Stromal cell of bone marrow (primary cell): Measurements from ENCODE around the gene CFAP73.
"Not testable (repeated sequence)": the region's sequence is repeated elsewhere in the genome, so short reads cannot be mapped to it uniquely, and the experiment has no call there.

Experiments
- DNase-seq: peaks from one replicate; pipeline ENCODE4 v3.0.0-alpha.2; 2012; ENCODE audit warnings: low read depth

The CFAP73 gene

DNA sequence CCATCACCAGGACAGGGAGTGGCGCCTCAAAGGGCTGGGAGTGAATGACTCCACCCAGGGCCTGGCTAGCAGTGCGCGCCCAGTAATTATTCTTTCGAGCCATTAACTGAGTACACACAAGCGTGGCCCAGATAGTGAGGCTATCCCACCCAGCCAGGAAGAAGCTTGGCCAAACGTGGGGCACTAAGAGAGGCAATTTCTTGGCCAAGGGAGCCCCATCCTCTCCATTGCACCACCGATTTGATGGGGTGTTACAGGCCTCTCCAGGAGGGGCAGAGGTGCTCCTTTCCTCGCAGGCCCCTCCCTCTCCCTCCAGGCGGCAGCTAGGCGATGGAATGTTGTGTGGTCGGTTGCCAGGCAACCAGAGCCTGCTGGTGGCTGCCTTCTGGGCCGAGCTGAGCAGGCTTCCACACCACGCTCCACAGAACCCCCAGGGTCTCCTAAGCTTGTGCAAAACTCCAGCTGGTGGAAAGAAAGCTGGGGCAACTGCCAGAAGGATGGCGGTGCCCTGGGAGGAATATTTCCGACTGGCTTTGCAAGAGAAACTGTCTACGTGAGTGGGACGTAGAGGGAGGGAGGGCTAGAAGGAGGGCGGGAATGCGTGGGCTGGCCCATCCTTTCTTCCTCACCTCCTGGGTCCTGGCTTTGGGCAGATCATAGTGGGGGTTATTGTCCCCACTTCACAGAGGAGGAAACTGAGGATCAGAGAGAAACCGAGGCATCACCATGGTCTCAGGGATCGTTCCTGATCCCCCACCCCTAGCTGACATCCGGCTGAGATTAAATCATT lies at the start of gene CFAP73:
TSS of gene CFAP73 (plus strand) at position 364 of the 790 bp plus-strand sequence. CDS start at position 498, 134 bp downstream.
- peak; percentile 56 for DNase-seq

- DNase-seq = no peak
Measured at GRCh38 chr12:113099764-113100163, 49.8 kb upstream of the CFAP73 start.

DNA sequence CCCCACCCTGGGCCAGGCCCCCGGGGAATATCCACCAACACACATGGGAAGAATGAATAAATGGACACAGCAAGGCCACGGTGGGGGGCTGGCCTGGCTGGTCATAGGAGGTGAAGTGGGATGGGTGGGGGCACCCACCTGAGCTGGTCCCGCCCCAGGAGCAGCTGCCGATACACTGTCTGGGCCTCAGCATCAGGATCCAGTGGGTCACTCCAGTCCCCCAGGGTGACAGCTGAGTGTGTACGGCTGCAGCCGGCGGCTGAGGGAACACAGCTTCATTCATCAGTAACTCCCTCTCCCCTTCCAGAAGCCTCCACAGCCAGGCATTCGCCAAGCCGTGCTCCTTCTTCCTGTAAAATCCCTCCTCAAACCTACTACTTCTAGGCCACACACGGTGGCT lies 47.8 kb upstream of the CFAP73 start:
- DNase-seq = no peak

- DNase-seq = no peak
Measured at GRCh38 chr12:113102811-113103210, 46.7 kb upstream of the CFAP73 start.

GRCh38 chr12:113103756-113104450 lies 45.6 kb upstream of the CFAP73 start:
- no peak for DNase-seq

DNA sequence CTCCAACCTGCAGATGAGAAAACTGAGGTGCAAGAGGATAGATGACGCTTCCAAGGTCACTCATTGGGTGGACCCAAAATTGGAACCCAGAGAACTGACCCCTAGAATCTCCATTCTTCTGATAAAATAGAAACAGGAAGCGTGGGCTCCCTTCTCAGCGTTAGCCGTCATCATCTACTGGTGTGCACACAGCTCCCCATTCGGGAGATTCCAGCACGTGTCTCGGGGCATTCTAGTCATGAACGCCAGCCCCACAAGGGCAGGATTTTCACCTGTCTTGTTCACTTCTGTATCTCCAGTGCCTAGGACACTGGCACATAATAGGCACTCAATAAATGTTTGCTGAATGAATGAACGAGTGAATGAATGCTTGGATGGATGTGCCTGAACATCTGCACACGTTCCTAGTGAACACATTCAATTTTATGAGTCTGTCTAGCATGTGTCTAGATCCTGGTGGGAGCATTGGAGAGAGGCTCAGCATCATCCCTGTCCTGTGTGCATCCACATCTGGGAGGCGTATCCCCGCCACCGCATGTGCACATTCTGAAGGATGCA lies 44.5 kb upstream of the CFAP73 start:
- no peak for DNase-seq

DNA sequence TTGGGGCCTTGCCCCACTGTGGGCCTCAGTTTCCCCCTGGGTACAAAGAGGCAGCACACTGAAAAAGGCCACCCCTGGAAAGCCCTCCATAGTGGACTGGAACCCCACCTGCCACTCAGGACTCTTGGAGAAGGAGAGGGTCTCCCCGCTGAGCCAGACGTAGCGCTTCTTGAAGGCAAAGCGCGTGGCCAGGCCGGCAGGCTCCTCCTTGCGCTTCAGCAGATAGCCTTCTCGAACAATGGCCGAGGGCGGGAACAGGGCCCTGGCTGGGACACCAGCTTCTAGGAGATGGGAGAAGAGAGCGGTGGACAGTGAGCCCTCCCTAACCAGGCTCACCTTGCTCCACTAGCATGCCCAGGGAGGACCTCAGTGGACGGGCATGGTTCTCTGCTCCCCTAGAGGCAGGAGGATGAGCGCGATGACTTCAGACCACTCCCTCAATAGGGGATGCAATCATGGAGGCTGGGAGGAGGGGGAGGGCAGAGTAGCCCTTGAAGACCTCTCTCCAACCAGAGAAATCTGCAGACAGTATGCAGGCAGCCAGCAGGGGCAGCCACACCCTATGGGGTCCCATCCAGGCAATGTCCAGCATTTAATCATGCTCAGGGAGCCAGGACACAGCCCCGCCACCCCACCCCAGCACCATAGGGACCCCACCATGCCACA lies 43.8 kb upstream of the CFAP73 start:
- DNase-seq = no peak

DNA sequence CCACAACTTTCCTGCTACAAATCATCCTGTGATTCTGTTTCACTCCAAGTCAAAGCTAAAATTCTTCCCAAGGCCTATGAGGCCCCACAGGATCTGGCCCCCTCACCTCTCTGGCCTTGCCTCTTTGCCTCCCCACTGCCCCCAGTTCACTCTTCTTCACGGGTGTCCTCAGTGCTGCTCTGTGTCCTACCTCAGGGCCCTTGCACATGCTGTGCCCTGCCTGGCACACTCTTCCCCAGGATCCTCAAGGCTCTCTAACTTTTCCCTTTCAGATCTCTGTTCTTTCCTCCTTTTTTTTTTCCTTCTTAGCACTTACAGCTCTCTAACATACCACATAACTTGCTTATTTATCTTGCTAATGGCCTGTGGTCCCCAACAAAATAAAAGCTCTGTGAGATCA lies 43.2 kb upstream of the CFAP73 start:
- DNase-seq = no peak

DNA sequence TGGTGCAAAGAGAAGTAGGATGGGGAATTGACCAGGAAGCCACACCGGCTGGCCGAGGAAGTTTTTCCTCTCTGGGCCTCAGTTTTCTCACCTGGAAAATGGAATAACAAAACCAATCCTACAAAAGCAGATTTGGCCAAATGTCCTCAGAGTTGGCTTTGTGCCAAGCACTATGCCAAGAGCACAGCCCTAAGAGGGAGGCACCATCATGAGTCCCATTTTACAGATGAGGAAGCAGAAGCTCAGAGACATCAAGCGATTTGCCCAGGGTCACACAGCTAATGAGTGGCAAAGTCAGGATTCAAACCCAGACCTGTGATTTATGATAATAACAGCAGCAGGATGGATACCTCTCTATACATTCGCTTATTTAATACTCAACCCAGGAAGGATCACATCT lies 41.2 kb upstream of the CFAP73 start:
- DNase-seq = no peak

GRCh38 chr12:113109360-113109759 lies 40.2 kb upstream of the CFAP73 start:
- DNase-seq = no peak

DNA sequence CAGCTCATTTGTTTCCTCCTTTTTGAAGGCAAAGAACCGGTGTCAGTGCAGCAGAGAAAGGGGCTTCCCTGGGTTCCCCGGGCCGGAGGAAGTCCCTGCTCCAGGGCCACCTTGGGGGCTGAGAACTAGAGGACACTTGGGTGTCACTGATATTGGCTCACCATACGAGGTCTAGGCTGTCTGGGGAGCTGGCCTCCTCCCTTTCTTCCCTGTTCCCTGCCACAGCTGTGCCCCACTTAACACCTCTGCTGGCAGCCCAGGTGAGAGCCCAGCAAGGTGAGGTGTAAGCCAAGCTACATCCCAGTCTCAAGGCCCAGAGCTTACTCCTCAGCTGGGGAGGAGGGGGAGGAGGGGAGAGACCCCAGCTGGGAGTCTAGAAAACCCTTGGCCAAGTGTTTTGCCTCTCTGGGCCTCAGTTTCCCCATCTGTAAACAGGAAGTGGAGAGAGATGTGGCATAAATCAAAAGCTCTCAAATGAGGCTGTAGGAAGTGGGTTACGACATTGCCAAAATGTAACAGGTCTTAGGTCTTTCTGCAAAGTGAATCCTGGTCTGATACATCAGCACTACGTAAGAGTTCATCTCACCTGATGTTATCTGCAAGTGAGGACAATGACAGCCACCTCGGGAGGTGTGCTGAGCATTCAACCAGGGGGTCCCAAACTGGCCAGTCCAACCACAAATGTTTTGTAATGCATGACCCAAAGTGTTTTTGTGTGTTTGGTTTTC lies 39.5 kb upstream of the CFAP73 start:
- DNase-seq = no peak

GRCh38 chr12:113111247-113111646 lies 38.3 kb upstream of the CFAP73 start:
- no peak for DNase-seq

GRCh38 chr12:113112043-113112899 lies 37.3 kb upstream of the CFAP73 start:
- no peak for DNase-seq

GRCh38 chr12:113113397-113113796 lies 36.1 kb upstream of the CFAP73 start:
- DNase-seq = no peak

DNA sequence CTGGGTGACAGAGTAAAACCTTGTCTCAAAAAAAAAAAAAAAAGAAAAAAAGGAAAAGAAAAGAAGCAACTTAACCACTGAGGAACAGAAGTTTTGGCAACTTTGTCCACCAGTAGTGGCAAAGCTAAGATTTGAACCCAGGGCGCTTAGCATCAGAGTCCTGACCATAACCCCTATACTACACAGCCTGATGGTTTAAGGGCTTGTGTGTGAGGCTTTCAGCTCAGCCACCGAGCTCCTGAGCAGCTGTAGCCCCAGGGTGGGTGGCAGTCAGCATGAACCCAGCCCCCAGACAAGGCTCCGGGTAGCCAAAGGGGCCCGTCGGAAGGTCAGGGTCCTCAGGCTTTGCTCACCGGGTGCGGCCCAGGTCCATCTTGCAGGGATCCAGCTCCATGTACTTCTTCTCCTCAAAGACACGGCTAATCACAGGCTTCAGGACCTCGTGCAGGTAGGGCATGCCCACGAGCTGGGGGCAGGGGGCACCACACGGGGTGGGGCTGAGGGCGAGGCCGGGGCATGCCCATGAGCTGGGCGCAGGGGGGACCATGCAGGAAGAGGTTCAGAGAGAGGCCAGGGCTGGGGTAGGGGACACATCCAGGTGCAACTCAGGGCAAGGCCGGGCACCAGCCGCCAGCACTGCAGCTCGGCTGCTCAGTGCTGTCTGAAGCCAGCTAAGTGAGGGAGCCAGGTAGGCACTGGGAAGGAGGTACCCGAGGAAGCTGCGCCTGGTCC lies 34.9 kb upstream of the CFAP73 start:
- no peak for DNase-seq

DNA sequence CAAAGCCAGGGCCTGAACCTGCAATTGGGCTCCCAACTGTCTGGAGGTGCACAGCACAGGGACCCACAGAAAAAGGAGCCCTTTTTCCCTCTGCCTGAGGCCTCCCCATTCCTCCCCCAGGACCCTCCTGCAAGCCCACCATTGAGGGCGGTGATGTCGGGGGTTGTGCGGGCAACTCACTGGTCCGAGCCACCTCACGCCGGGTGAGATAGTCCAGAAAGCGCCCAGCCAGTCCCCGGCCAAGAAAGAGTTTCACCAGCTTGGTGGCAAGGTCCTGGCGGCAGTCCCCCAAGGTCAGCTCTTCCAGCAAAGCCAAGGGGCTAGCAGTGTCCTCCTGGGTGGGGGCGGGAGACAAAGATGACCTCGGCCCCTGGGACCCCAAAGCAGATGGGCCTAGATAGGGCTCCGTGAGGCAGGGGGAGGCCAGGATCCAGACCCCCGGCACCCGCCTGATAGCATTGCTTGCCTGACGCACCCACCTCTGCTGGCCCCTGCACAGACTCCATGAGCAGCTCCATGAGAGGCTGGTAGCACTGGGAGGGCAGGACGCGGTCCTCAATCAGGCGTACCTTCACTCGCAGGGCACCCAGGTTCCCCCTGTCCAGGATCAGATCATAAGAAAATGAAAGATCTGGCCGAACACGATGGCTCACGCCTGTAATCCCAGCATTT lies 33.9 kb upstream of the CFAP73 start:
- DNase-seq = no peak

DNA sequence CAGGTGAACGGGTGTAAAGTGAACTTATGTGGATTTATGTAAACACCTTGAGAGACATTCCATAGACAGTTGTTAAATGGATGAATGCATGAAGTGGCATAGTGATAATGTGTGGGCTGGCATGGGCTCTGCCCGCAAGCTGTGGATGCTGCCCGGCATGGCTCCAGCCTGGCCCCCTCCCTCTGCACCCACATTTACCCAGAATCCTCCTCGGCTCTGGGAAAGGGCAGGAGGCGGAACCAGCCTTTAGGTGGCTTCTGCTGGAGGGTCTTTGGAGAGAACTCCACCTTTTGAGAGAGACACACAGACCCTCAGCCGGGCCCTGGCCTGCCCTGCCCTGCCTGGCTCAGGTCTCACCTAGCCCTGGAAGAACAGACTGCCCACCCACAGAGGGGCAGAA lies 32.6 kb upstream of the CFAP73 start:
- DNase-seq = no peak

GRCh38 chr12:113117684-113118083 lies 31.8 kb upstream of the CFAP73 start:
- DNase-seq = not testable (repeated sequence)

- no peak for DNase-seq
Measured at GRCh38 chr12:113118142-113118541, 31.4 kb upstream of the CFAP73 start.
